ENCODE data around the gene TXNDC8. TPM values are rescaled to one million over a fixed set of nuclear protein-coding genes. Genes with fewer than 3 reads are reported as not detected.

TXNDC8 gene
- total and polyA plus RNA-seq, 2 donors (not counting 1 experiment from before 2014, with no cell fraction given), result not detected

DNA sequence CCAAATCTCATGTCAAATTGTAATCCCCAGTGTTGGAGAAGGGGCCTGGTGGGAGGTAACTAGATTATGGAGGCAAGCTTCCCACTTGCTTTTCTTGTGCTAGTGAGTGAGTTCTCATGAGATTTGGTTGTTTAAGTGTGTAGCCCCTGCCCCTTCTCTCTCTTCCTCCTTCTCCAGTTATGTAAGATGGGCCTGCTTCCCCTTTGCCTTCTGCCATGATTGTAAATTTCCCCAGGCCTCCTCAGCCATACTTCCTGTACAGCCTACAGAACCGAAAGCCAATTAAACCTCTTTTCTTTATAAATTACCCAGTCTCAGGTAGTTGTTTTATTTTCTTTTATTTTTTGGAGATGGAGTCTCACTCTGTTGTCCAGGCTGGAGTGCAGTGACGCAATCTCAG lies 18.2 kb upstream of the TXNDC8 start:
- Histone ChIP-seq H2AFZ (ENCODE audit: insufficient read depth, low read depth, low read length, poor library complexity, severe bottlenecking) (no peak overlapping the region), H3K27ac (ENCODE audit: low read length in 2 of 2) (no peak overlapping the region), H3K9me3 (ENCODE audit: control extremely low read depth in 1 of 3, control insufficient read depth in 2 of 3, insufficient read depth in 1 of 3, low read length in 2 of 3) (no peaks in the 10 kb centered on the region), H3K4me3 (ENCODE audit: control extremely low read depth in 1 of 5, extremely low read depth in 1 of 5, insufficient read depth in 1 of 5, low read depth in 2 of 5, low read length in 4 of 5) (no peak overlapping the region), H3K4me2 (replicated peaks; ENCODE audit: low read depth, low read length, poor library complexity, severe bottlenecking) (no peak overlapping the region), H4K20me1 (ENCODE audit: control insufficient read depth, insufficient read depth, low read length, poor library complexity, severe bottlenecking) (no peaks in the 10 kb centered on the region), H3K79me2 (ENCODE audit: control insufficient read depth, insufficient read depth, low read length) (no peaks in the 10 kb centered on the region), H3K36me3 (replicated peaks in 1 of 2; ENCODE audit: control extremely low read depth in 1 of 2, control insufficient read depth in 1 of 2, extremely low read depth in 1 of 2, insufficient read depth in 2 of 2, low read length in 1 of 2) (no peaks in the 10 kb centered on the region), H3K4me1 (ENCODE audit: control insufficient read depth in 2 of 2, insufficient read depth in 2 of 2, low read length in 2 of 2) (no peaks in the 10 kb centered on the region), H3K27me3 (replicated peaks in 1 of 4; ENCODE audit: control extremely low read depth in 1 of 4, control insufficient read depth in 3 of 4, insufficient read depth in 4 of 4, low read length in 3 of 4) (no peaks in the 10 kb centered on the region), H3K9ac (ENCODE audit: low read length) (no peak overlapping the region)
- Mint-ChIP-seq H3K9me3 (ENCODE audit: insufficient read depth) (no peaks in the 10 kb centered on the region), H3K27ac (no peak overlapping the region), H3K4me1 (no peaks in the 10 kb centered on the region), H3K27me3 (no peaks in the 10 kb centered on the region), H3K4me3 (no peak overlapping the region)
- ChIA-PET POLR2A (no interaction called here), CTCF (no interaction called here)
- ATAC-seq (ENCODE audit: low read depth), result no peak
- intact Hi-C loops (cut with micrococcal nuclease), result no loop called here
- no peak for DNase-seq
- 100% methylated on average over 1 of the region's 2 CpGs for WGBS (ENCODE audit: insufficient coverage)
- no peak for TF ChIP-seq EZH2 (IDR thresholded peaks at IDR 0.05; ENCODE audit: borderline replicate concordance, insufficient read depth, low read depth, low read length, poor library complexity, severe bottlenecking)
- TF ChIP-seq, protein P1, sequence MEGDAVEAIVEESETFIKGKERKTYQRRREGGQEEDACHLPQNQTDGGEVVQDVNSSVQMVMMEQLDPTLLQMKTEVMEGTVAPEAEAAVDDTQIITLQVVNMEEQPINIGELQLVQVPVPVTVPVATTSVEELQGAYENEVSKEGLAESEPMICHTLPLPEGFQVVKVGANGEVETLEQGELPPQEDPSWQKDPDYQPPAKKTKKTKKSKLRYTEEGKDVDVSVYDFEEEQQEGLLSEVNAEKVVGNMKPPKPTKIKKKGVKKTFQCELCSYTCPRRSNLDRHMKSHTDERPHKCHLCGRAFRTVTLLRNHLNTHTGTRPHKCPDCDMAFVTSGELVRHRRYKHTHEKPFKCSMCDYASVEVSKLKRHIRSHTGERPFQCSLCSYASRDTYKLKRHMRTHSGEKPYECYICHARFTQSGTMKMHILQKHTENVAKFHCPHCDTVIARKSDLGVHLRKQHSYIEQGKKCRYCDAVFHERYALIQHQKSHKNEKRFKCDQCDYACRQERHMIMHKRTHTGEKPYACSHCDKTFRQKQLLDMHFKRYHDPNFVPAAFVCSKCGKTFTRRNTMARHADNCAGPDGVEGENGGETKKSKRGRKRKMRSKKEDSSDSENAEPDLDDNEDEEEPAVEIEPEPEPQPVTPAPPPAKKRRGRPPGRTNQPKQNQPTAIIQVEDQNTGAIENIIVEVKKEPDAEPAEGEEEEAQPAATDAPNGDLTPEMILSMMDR (IDR thresholded peaks at IDR 0.05), result no peak

DNA sequence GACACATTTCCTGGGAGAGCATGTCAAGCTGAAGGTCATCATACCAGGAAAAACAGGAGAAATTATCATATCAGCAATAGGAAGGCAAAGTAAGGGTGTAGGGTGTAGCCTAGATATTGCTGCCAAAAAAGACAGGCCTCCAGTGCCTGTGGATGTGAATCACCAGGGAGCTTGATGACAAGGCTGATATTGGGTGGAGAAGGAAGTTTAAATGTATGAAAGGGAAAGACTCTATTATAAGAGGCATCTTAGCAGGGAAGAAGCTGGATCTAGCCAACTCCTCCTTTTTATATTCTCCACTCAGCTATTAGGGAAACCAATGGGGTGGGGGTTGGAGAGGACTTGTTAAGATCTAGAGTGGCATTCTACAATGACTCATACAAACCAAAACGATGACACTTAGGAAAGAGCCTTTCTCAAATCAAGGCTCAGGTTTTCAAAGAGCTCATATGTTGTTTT lies 13.4 kb upstream of the TXNDC8 start:
- Mint-ChIP-seq H3K27me3 (no peaks in the 10 kb centered on the region), H3K4me1 (no peaks in the 10 kb centered on the region), H3K9me3 (ENCODE audit: insufficient read depth) (no peaks in the 10 kb centered on the region), H3K27ac (no peak overlapping the region), H3K4me3 (no peak overlapping the region)
- WGBS (ENCODE audit: insufficient coverage), result no CpG with 5 or more reads among the region's 1 CpG
- Histone ChIP-seq H2AFZ (ENCODE audit: insufficient read depth, low read depth, low read length, poor library complexity, severe bottlenecking) (no peak overlapping the region), H3K4me2 (replicated peaks; ENCODE audit: low read depth, low read length, poor library complexity, severe bottlenecking) (no peak overlapping the region), H3K27ac (ENCODE audit: low read length in 2 of 2) (no peak overlapping the region), H3K27me3 (replicated peaks in 1 of 4; ENCODE audit: control extremely low read depth in 1 of 4, control insufficient read depth in 3 of 4, insufficient read depth in 4 of 4, low read length in 3 of 4) (no peaks in the 10 kb centered on the region), H3K4me1 (ENCODE audit: control insufficient read depth in 2 of 2, insufficient read depth in 2 of 2, low read length in 2 of 2) (no peaks in the 10 kb centered on the region), H3K36me3 (replicated peaks in 1 of 2; ENCODE audit: control extremely low read depth in 1 of 2, control insufficient read depth in 1 of 2, extremely low read depth in 1 of 2, insufficient read depth in 2 of 2, low read length in 1 of 2) (no peaks in the 10 kb centered on the region), H3K4me3 (ENCODE audit: control extremely low read depth in 1 of 5, extremely low read depth in 1 of 5, insufficient read depth in 1 of 5, low read depth in 2 of 5, low read length in 4 of 5) (no peak overlapping the region), H3K9ac (ENCODE audit: low read length) (no peak overlapping the region), H3K79me2 (ENCODE audit: control insufficient read depth, insufficient read depth, low read length) (no peaks in the 10 kb centered on the region), H3K9me3 (ENCODE audit: control extremely low read depth in 1 of 3, control insufficient read depth in 2 of 3, insufficient read depth in 1 of 3, low read length in 2 of 3) (no peaks in the 10 kb centered on the region), H4K20me1 (ENCODE audit: control insufficient read depth, insufficient read depth, low read length, poor library complexity, severe bottlenecking) (no peaks in the 10 kb centered on the region)
- no peak for ATAC-seq (ENCODE audit: low read depth)
- CTCF ChIA-PET, result no interaction called here
- DNase-seq, result no peak
- intact Hi-C loops (cut with micrococcal nuclease), result no loop called here
- TF ChIP-seq EZH2 (IDR thresholded peaks at IDR 0.05; ENCODE audit: borderline replicate concordance, insufficient read depth, low read depth, low read length, poor library complexity, severe bottlenecking), result no peak
- TF ChIP-seq, protein P1 (IDR thresholded peaks at IDR 0.05), result no peak
- POLR2A ChIA-PET, result no interaction called here
